IMR-90 (cell line): ENCODE data around the gene ADD1. TPM values are rescaled to one million over a fixed set of nuclear protein-coding genes. Genes with fewer than 3 reads are reported as not detected.

Experiments used
- ATAC-seq: fragments of 200-7000 bp; cut with Tn5 transposase; 2 replicates; pipeline ENCODE4 v1.9.1; 2020; ENCODE audit warnings: low read depth, mild to moderate bottlenecking, moderate library complexity
- BruUV-seq: library from RNA; stranded (reverse); fragments of 400-500 nt; replicated peaks from 2 replicates; lab custom pipeline; 2021; lab: Mats Ljungman, UMichigan
- CTCF ChIA-PET: fragments of 300-600 bp; formaldehyde crosslinking; extraction: SDS; loops from one replicate; lab custom pipeline; 2021; ENCODE audit warnings: antibody characterized with exemption; lab: Yijun Ruan, JAX
- POLR2A ChIA-PET: fragments of 300-600 bp; sonication (Branson Sonifier 250); formaldehyde crosslinking; loops from one replicate; lab custom pipeline; 2022; ENCODE audit warnings: antibody characterized with exemption; ENCODE audit not compliant: unreplicated experiment; lab: Charles Lee
- DNase-seq: peaks from one replicate; pipeline ENCODE4 v3.0.0; 2013
- H2AFZ ChIP-seq: replicated peaks from 2 replicates; pipeline ENCODE3; 2013; ENCODE audit warnings: low read length, mild to moderate bottlenecking; ENCODE audit not compliant: poor library complexity
- H2AK5ac ChIP-seq: 2 replicates; pipeline ENCODE4 v1.6.1; 2013; ENCODE audit warnings: low read depth, low read length, inconsistent platforms
- H2AK9ac ChIP-seq: replicated peaks from 2 replicates; pipeline ENCODE3; 2013; ENCODE audit warnings: mild to moderate bottlenecking, low read depth, low read length, moderate library complexity; ENCODE audit not compliant: poor library complexity
- H2BK120ac ChIP-seq: 2 replicates; pipeline ENCODE4 v1.6.1; 2013; ENCODE audit warnings: low read depth, low read length, inconsistent platforms
- H2BK15ac ChIP-seq: 3 replicates; pipeline ENCODE4 v1.6.1; 2013; ENCODE audit warnings: low read depth, low read length, inconsistent platforms
- H2BK20ac ChIP-seq: 2 replicates; pipeline ENCODE4 v1.6.1; 2013; ENCODE audit warnings: low read depth, mild to moderate bottlenecking, inconsistent platforms, low read length, moderate library complexity
- H2BK5ac ChIP-seq: 2 replicates; pipeline ENCODE4 v1.6.1; 2013; ENCODE audit warnings: mild to moderate bottlenecking, low read depth, low read length, inconsistent platforms; ENCODE audit not compliant: poor library complexity, severe bottlenecking
- H3K14ac ChIP-seq: replicated peaks from 2 replicates; pipeline ENCODE4 v1.6.1; 2013; ENCODE audit warnings: low read depth, low read length, inconsistent platforms
- H3K18ac ChIP-seq: 2 replicates; pipeline ENCODE4 v1.6.1; 2013; ENCODE audit warnings: low read depth, low read length, control low read depth
- H3K23ac ChIP-seq: 2 replicates; pipeline ENCODE4 v1.6.1; 2013; ENCODE audit warnings: low read depth, low read length, inconsistent platforms
- H3K27ac ChIP-seq: 2 replicates; pipeline ENCODE4 v1.5.1; 2013; ENCODE audit warnings: mild to moderate bottlenecking, control low read depth, low read length; ENCODE audit not compliant: insufficient read depth
- H3K27me3 ChIP-seq: 2 replicates; pipeline ENCODE4 v1.6.1; 2013; ENCODE audit warnings: low read length; ENCODE audit not compliant: control insufficient read depth, insufficient read depth
- H3K36me3 ChIP-seq: 2 replicates; pipeline ENCODE4 v1.6.1; 2013; ENCODE audit warnings: low read length, mixed read lengths; ENCODE audit not compliant: control insufficient read depth, insufficient read depth
- H3K4ac ChIP-seq: 2 replicates; pipeline ENCODE4 v1.6.1; 2013; ENCODE audit warnings: low read depth, low read length, inconsistent platforms
- H3K4me1 ChIP-seq: 2 replicates; pipeline ENCODE4 v1.6.1; 2013; ENCODE audit warnings: low read length, mixed read lengths; ENCODE audit not compliant: control insufficient read depth, insufficient read depth
- H3K4me2 ChIP-seq: 2 replicates; pipeline ENCODE4 v1.6.1; 2013; ENCODE audit warnings: low read depth, mild to moderate bottlenecking, control low read depth, low read length, moderate library complexity
- H3K4me3 ChIP-seq: 2 replicates; pipeline ENCODE4 v1.5.1; 2013; ENCODE audit warnings: low read depth, mild to moderate bottlenecking, control low read depth, low read length, moderate library complexity; ENCODE audit not compliant: insufficient read depth
- H3K56ac ChIP-seq: 2 replicates; pipeline ENCODE4 v1.6.1; 2013; ENCODE audit warnings: low read length, inconsistent platforms; ENCODE audit not compliant: insufficient read depth; ENCODE audit errors: extremely low read depth
- H3K79me1 ChIP-seq, 2 experiments: 2 replicates each; pipeline ENCODE4 v1.6.1; 2013; ENCODE audit warnings: low read length in 2 of 2, inconsistent platforms in 1 of 2, low read depth in 1 of 2
- H3K9ac ChIP-seq: 2 replicates; pipeline ENCODE4 v1.6.1; 2013; ENCODE audit warnings: low read depth, low read length, control low read depth
- H3K9me1 ChIP-seq: 2 replicates; pipeline ENCODE4 v1.6.1; 2013; ENCODE audit warnings: low read length, inconsistent platforms; ENCODE audit not compliant: insufficient read depth
- H3K9me3 ChIP-seq: 2 replicates; pipeline ENCODE4 v1.6.1; 2013; ENCODE audit warnings: low read length; ENCODE audit not compliant: control insufficient read depth, insufficient read depth
- H4K20me1 ChIP-seq: 2 replicates; pipeline ENCODE4 v1.6.1; 2013; ENCODE audit warnings: low read length, inconsistent platforms; ENCODE audit not compliant: insufficient read depth
- H4K5ac ChIP-seq: 2 replicates; pipeline ENCODE4 v1.6.1; 2013; ENCODE audit warnings: mild to moderate bottlenecking, low read depth, low read length, control low read depth
- H4K8ac ChIP-seq, 2 experiments: 2 replicates each; pipeline ENCODE4 v1.6.1; 2013; ENCODE audit warnings: low read depth in 2 of 2, low read length in 2 of 2, control low read depth in 1 of 2, inconsistent platforms in 1 of 2
- H4K91ac ChIP-seq: 2 replicates; pipeline ENCODE4 v1.6.1; 2013; ENCODE audit warnings: low read depth, low read length, inconsistent platforms; ENCODE audit not compliant: insufficient read depth
- BHLHE40 ChIP-seq: fragments of 150-350 bp; IDR thresholded peaks from 2 replicates; pipeline ENCODE4 v1.6.1; 2016; ENCODE audit warnings: mild to moderate bottlenecking, low read depth, low read length
- CEBPB ChIP-seq: IDR thresholded peaks from 2 replicates; pipeline ENCODE4 v1.6.1; 2012; ENCODE audit warnings: low read depth, low read length, improper control_type of control experiment
- CHD1 ChIP-seq: IDR thresholded peaks from 2 replicates; pipeline ENCODE4 v1.6.1; 2012; ENCODE audit warnings: low read depth, low read length, improper control_type of control experiment
- ELK1 ChIP-seq: fragments of 150-350 bp; IDR thresholded peaks from 2 replicates; pipeline ENCODE4 v1.6.1; 2016; ENCODE audit warnings: low read depth, mild to moderate bottlenecking, low read length, moderate library complexity, borderline replicate concordance
- FOS ChIP-seq: fragments of 150-350 bp; IDR thresholded peaks from 2 replicates; pipeline ENCODE4 v1.6.1; 2016; ENCODE audit warnings: low read depth, low read length
- MAFK ChIP-seq: IDR thresholded peaks from 2 replicates; pipeline ENCODE4 v1.6.1; 2012; ENCODE audit warnings: low read depth, low read length, improper control_type of control experiment
- MAZ ChIP-seq: IDR thresholded peaks from 2 replicates; pipeline ENCODE4 v1.6.1; 2012; ENCODE audit warnings: low read depth, mild to moderate bottlenecking, low read length, improper control_type of control experiment, moderate library complexity, borderline replicate concordance
- MXI1 ChIP-seq: IDR thresholded peaks from 2 replicates; pipeline ENCODE4 v1.6.1; 2012; ENCODE audit warnings: low read depth, mild to moderate bottlenecking, low read length, moderate library complexity, borderline replicate concordance
- NFE2L2 ChIP-seq: fragments of 150-350 bp; IDR thresholded peaks from 2 replicates; pipeline ENCODE4 v1.6.1; 2016; ENCODE audit warnings: low read depth, mild to moderate bottlenecking, low read length
- POLR2A ChIP-seq: IDR thresholded peaks from 2 replicates; pipeline ENCODE4 v1.6.1; 2012; ENCODE audit warnings: mild to moderate bottlenecking, low read depth, low read length
- RAD21 ChIP-seq: IDR thresholded peaks from 2 replicates; pipeline ENCODE4 v1.6.1; 2012; ENCODE audit warnings: low read length, improper control_type of control experiment
- RFX5 ChIP-seq: IDR thresholded peaks from 2 replicates; pipeline ENCODE4 v1.8.0; 2012; ENCODE audit warnings: low read depth, mild to moderate bottlenecking, low read length, moderate library complexity
- SMC3 ChIP-seq: fragments of 150-350 bp; IDR thresholded peaks from 2 replicates; pipeline ENCODE4 v1.6.1; 2016; ENCODE audit warnings: low read depth, mild to moderate bottlenecking, antibody characterized with exemption, low read length, moderate library complexity
- USF2 ChIP-seq: fragments of 150-350 bp; IDR thresholded peaks from 2 replicates; pipeline ENCODE4 v1.6.1; 2017; ENCODE audit warnings: mild to moderate bottlenecking, antibody characterized with exemption, low read length, low read depth
- WGBS, 2 experiments: methylation state at CpG; one replicate each; pipeline versions ENCODE4 v1.1.5 to v1.1.7; 2013; ENCODE audit warnings: missing lambda C conversion rate in 2 of 2; ENCODE audit not compliant: insufficient read length in 1 of 2; ENCODE audit errors: extremely low coverage in 2 of 2; 5-methylcytosine and 5-hydroxymethylcytosine counted together
- dilution Hi-C: fragments of 300-500 bp; cut with HindIII; formaldehyde crosslinking; loops from one replicate; pipeline ENCODE4 v1.14.3; 2018; ENCODE audit warnings: low sequenced_read_pairs; ENCODE audit not compliant: unreplicated experiment
- in situ Hi-C: fragments of 300-500 bp; cut with MboI; formaldehyde crosslinking; loops from 3 replicates; pipeline ENCODE4 v1.14.3; 2019; ENCODE audit warnings: low sequenced_read_pairs, inconsistent platforms, mixed read lengths
- intact Hi-C: fragments of 100-400 bp; cut with micrococcal nuclease; formaldehyde crosslinking; loops from 2 replicates; pipeline ENCODE4 v1.10.0; 2022
- polyA plus RNA-seq, 3 experiments: library from polyadenylated mRNA; depleted of rRNA; stranded (reverse); fragments of >200 nt; gene quantifications; 2 replicates each; pipeline ENCODE4 v1.2.3, GENCODE V29; 2012; ENCODE audit warnings: low replicate concordance in 1 of 3
- total RNA-seq: library from RNA; depleted of rRNA; stranded (reverse); fragments of >200 nt; gene quantifications from 2 replicates; pipeline ENCODE4 v1.2.3, GENCODE V29; 2012
- TF ChIP-seq, protein P1 (sequence below): conservative IDR thresholded peaks from 2 replicates; pipeline ENCODE4 v1.5.1; 2012; ENCODE audit warnings: mild to moderate bottlenecking, low read depth, low read length, improper control_type of control experiment

Gene ADD1
- total and polyA plus RNA-seq, 2 of the 4 experiments (the other 2 are of a cell fraction): 122 to 215 TPM

GRCh38 chr4:2937146-2937857 lies 93.7 kb downstream of the ADD1 start:
- 91% methylated on average over 6 of the region's 23 CpGs; no CpG with 5 or more reads in 1 of the 2 experiments for WGBS, 2 experiments
- H2AK5ac ChIP-seq: 0 out of 2 replicates have a peak overlapping the region, but pooled peaks have one; percentile 37
- H3K27ac ChIP-seq: no peak overlapping the region
- H3K9me1 ChIP-seq: peaks cover 9% of the 10 kb centered on the region; the same call in 1 of the 2 replicates
- no peak overlapping the region for H2BK120ac ChIP-seq
- no peak overlapping the region for H3K18ac ChIP-seq
- no peak overlapping the region for H2AK9ac ChIP-seq
- no peak overlapping the region for H3K23ac ChIP-seq
- no peak for DNase-seq
- no peak overlapping the region for H2BK20ac ChIP-seq
- intact Hi-C loops (no loop called here), dilution Hi-C loops (no loop called here), in situ Hi-C loops (no loop called here)
- H2BK5ac ChIP-seq: no peak overlapping the region
- ATAC-seq: no peak
- H4K20me1 ChIP-seq: peaks cover 51% of the 10 kb centered on the region
- H3K4me3 ChIP-seq: no peak overlapping the region
- H3K79me1 ChIP-seq: peaks cover 33 to 80% of the 10 kb centered on the region in 2 experiments; a peak in 3 of 4 replicates
- no peaks in the 10 kb centered on the region for H3K9me3 ChIP-seq
- no peaks in the 10 kb centered on the region for H3K27me3 ChIP-seq
- no peak overlapping the region for H2AFZ ChIP-seq
- no peak overlapping the region for H2BK15ac ChIP-seq
- no peak overlapping the region for H3K4me2 ChIP-seq
- no peak overlapping the region; the same call in 1 of the 2 replicates for H3K9ac ChIP-seq
- H3K4ac ChIP-seq: no peak overlapping the region
- H3K36me3 ChIP-seq: peaks cover 58% of the 10 kb centered on the region
- CTCF ChIA-PET: no interaction called here
- H4K8ac ChIP-seq: peak overlapping the region in 1 of 2 experiments; percentile 35; a peak in 1 of 4 replicates
- H3K4me1 ChIP-seq: peaks cover 16% of the 10 kb centered on the region
- POLR2A ChIA-PET: no interaction called here
- no peak overlapping the region for H3K14ac ChIP-seq
- BruUV-seq: no TSS peak
- H4K5ac ChIP-seq: no peak overlapping the region
- H4K91ac ChIP-seq: no peak overlapping the region
- H3K56ac ChIP-seq: no peak overlapping the region
- TF ChIP-seq, protein P1, sequence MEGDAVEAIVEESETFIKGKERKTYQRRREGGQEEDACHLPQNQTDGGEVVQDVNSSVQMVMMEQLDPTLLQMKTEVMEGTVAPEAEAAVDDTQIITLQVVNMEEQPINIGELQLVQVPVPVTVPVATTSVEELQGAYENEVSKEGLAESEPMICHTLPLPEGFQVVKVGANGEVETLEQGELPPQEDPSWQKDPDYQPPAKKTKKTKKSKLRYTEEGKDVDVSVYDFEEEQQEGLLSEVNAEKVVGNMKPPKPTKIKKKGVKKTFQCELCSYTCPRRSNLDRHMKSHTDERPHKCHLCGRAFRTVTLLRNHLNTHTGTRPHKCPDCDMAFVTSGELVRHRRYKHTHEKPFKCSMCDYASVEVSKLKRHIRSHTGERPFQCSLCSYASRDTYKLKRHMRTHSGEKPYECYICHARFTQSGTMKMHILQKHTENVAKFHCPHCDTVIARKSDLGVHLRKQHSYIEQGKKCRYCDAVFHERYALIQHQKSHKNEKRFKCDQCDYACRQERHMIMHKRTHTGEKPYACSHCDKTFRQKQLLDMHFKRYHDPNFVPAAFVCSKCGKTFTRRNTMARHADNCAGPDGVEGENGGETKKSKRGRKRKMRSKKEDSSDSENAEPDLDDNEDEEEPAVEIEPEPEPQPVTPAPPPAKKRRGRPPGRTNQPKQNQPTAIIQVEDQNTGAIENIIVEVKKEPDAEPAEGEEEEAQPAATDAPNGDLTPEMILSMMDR: no peak
- no peak for TF ChIP-seq FOS
- no peak for TF ChIP-seq ELK1
- no peak for TF ChIP-seq SMC3
- TF ChIP-seq MXI1: no peak
- no peak for TF ChIP-seq MAZ
- TF ChIP-seq USF2: no peak
- TF ChIP-seq NFE2L2: no peak
- no peak for TF ChIP-seq RFX5
- TF ChIP-seq CHD1: no peak
- no peak for TF ChIP-seq MAFK
- no peak for TF ChIP-seq CEBPB
- no peak for TF ChIP-seq POLR2A
- TF ChIP-seq BHLHE40: no peak
- no peak for TF ChIP-seq RAD21
